ENCODE data around the gene FOLR1.

DNA sequence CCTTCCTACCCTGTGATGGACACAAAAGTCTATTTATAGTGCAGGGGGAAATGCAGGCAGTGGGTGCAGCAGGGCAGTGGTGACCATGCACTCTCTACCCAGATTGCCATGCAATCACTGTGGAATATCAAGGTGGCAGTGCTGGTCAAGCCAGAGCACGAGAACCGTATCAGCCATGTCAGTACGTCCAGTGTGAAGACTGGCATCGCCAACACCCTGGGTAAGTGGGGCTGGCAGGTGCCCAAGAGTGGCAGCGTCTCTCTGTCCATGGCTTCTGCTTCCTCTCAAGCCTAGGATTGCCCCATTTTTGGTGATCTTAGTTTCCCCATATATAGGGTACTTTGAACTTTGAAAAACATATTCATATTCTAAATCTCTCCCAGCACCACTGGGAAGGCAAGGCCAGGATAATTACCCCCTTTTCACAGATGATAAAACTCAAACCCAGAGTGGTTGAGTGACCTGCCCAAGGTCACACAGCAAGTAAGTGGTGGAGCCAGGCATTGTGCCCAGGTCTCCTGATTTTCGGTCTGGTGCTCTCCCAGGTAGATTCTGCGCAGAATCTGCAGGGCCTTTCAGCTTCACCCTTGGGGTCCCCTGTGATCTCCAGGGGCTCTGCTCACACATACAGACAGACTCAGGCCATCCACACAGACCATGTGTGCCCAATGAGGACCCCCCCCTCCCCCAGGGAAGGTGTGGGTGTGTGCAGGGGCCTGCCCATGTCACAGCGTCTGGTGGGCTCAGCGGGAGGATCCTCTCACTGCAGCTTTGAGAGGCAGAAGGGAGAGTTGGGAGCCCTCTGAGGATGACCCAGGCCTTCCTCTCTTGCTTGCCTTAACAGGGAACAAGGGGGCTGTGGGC, 39.7 kb downstream of the FOLR1 start:
- TF ChIP-seq, protein P1, sequence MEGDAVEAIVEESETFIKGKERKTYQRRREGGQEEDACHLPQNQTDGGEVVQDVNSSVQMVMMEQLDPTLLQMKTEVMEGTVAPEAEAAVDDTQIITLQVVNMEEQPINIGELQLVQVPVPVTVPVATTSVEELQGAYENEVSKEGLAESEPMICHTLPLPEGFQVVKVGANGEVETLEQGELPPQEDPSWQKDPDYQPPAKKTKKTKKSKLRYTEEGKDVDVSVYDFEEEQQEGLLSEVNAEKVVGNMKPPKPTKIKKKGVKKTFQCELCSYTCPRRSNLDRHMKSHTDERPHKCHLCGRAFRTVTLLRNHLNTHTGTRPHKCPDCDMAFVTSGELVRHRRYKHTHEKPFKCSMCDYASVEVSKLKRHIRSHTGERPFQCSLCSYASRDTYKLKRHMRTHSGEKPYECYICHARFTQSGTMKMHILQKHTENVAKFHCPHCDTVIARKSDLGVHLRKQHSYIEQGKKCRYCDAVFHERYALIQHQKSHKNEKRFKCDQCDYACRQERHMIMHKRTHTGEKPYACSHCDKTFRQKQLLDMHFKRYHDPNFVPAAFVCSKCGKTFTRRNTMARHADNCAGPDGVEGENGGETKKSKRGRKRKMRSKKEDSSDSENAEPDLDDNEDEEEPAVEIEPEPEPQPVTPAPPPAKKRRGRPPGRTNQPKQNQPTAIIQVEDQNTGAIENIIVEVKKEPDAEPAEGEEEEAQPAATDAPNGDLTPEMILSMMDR (IDR thresholded peaks at IDR 0.05; ENCODE audit: low read length): no peak
- no peak for TF ChIP-seq EZH2 (optimal IDR thresholded peaks at IDR 0.05; ENCODE audit: low read depth, low read length)
- no peak for TF ChIP-seq EZH2phosphoT487 (IDR thresholded peaks at IDR 0.05; ENCODE audit: low read length)

All from MM.1S (cell line).